Muscle layer of colon (tissue), 2 donors: ENCODE measurements around the gene ERCC5.

Source experiments
- H3K27ac ChIP-seq: one replicate; pipeline ENCODE4 v1.7.0; 2013; ENCODE audit warnings: low read depth, mild to moderate bottlenecking, low read length, moderate library complexity
- H3K27me3 ChIP-seq, 2 donors: one replicate each; pipeline ENCODE4 v1.7.0; 2013; ENCODE audit warnings: low read length in 2 of 2, mild to moderate bottlenecking in 2 of 2; ENCODE audit not compliant: insufficient read depth in 2 of 2, control insufficient read depth in 1 of 2
- H3K36me3 ChIP-seq: one replicate; pipeline ENCODE4 v1.7.0; 2013; ENCODE audit warnings: mild to moderate bottlenecking, low read length; ENCODE audit not compliant: insufficient read depth
- H3K4me1 ChIP-seq: one replicate; pipeline ENCODE4 v1.7.0; 2013; ENCODE audit warnings: mild to moderate bottlenecking, low read length; ENCODE audit not compliant: insufficient read depth
- H3K4me3 ChIP-seq, 2 donors: one replicate each; pipeline ENCODE4 v1.7.0; 2013; ENCODE audit warnings: low read length in 2 of 2, low read depth in 1 of 2, mild to moderate bottlenecking in 1 of 2, moderate library complexity in 1 of 2
- H3K9ac ChIP-seq: one replicate; pipeline ENCODE4 v1.7.0; 2013; ENCODE audit warnings: low read length
- H3K9me3 ChIP-seq: one replicate; pipeline ENCODE4 v1.7.0; 2013; ENCODE audit warnings: mild to moderate bottlenecking, low read length
- donor health status: abdominal sarcoma.
- donor health status: Adenocarcinoma of cecum.

ERCC5 gene

GRCh38 chr13:102911336-102911735 lies 65.5 kb downstream of the ERCC5 start:
- no peak overlapping the region for H3K27ac ChIP-seq
- H3K27me3 ChIP-seq: no peaks in the 10 kb centered on the region
- H3K9ac ChIP-seq: no peak overlapping the region
- no peaks in the 10 kb centered on the region for H3K4me1 ChIP-seq
- no peak overlapping the region for H3K4me3 ChIP-seq
- no peaks in the 10 kb centered on the region for H3K9me3 ChIP-seq
- H3K36me3 ChIP-seq: no peaks in the 10 kb centered on the region

- Histone ChIP-seq H3K27ac (no peak overlapping the region), H3K4me1 (no peaks in the 10 kb centered on the region), H3K36me3 (no peaks in the 10 kb centered on the region), H3K9me3 (no peaks in the 10 kb centered on the region), H3K4me3 (no peak overlapping the region), H3K9ac (no peak overlapping the region), H3K27me3 (no peaks in the 10 kb centered on the region)
These were observed 66.8 kb downstream of the ERCC5 start for GRCh38 chr13:102912599-102912998.

DNA sequence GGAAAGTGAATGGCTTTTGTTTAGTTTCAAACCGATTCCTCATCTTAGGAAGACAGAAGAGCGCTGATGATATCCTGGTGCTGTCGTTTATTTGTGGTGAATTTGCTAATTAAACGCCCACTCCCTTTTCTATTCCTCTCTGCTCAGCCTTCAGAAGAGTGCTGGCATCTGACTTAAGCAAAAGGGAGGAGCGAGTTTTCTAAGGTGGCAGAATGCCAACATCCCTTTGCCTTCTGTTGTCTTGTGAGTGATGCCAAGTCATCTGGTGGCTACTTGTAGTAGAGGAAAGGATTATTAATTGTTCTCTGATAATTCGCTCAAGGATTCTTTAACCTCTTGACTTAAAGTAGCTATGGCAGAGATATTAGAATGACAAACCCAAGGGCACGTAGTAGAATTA lies 68.1 kb downstream of the ERCC5 start:
- Histone ChIP-seq H3K27me3 (no peaks in the 10 kb centered on the region), H3K4me3 (no peak overlapping the region), H3K9ac (no peak overlapping the region), H3K36me3 (no peaks in the 10 kb centered on the region), H3K27ac (no peak overlapping the region), H3K4me1 (no peaks in the 10 kb centered on the region), H3K9me3 (no peaks in the 10 kb centered on the region)

- Histone ChIP-seq H3K27ac (no peak overlapping the region), H3K4me1 (no peaks in the 10 kb centered on the region), H3K9ac (no peak overlapping the region), H3K36me3 (no peaks in the 10 kb centered on the region), H3K27me3 (no peaks in the 10 kb centered on the region), H3K9me3 (no peaks in the 10 kb centered on the region), H3K4me3 (no peak overlapping the region)
These were observed 68.6 kb downstream of the ERCC5 start for GRCh38 chr13:102914339-102914930.

DNA sequence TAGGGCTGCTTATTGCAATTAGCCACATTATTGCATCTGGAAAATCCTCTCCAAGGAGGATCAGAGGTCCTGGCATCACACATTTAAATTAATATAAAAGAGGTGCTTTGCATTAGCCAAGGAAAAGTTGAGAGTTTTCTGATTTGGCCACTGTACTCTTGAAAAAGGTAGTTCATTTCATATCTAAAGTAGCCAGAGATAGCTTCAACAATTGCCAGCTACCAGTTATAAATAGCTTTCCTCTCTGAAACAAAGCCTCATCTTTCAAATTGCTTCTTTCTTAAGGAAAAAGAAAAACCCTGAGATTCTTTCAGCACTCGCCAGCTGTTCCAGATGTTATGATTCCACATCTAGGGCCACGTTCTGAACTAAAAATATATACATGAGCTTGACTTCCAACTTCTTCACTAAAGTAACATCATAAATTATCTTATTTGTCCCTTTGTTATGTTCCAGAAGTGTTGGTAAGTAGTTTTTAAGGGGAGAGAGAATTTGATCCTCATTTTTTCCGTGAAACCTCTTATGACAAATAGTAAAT lies 69.6 kb downstream of the ERCC5 start:
- no peak overlapping the region for H3K9ac ChIP-seq

DNA sequence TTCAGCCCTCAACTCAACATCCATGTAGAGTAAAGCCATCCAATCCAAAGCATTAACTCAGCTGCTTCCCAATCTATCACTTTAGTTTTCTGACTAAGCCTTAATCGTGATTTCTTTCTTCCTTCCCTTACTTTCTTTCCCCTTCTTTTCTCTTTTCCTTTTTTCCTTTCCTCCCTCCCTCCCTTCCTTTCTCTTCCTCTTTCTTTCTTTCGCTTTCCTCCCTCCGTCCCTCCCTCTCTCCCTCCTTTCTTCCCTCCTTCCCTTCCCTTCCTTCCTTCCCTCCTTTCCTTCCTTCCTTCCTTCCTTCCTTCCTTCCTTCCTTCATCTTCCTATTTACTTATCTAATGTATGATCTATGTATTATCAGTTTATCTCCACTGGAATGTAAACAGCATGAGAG lies 71.2 kb downstream of the ERCC5 start:
- H3K27me3 ChIP-seq: no peaks in the 10 kb centered on the region
- H3K9ac ChIP-seq: no peak overlapping the region
- H3K9me3 ChIP-seq: no peaks in the 10 kb centered on the region
- H3K36me3 ChIP-seq: no peaks in the 10 kb centered on the region
- no peaks in the 10 kb centered on the region for H3K4me1 ChIP-seq
- no peak overlapping the region for H3K27ac ChIP-seq
- H3K4me3 ChIP-seq: no peak overlapping the region

More for the DNA sequence above, 69.6 kb downstream of the ERCC5 start:
- Histone ChIP-seq H3K9me3 (no peaks in the 10 kb centered on the region), H3K36me3 (no peaks in the 10 kb centered on the region), H3K27ac (no peak overlapping the region), H3K4me1 (no peaks in the 10 kb centered on the region), H3K4me3 (no peak overlapping the region), H3K27me3 (no peaks in the 10 kb centered on the region)

DNA sequence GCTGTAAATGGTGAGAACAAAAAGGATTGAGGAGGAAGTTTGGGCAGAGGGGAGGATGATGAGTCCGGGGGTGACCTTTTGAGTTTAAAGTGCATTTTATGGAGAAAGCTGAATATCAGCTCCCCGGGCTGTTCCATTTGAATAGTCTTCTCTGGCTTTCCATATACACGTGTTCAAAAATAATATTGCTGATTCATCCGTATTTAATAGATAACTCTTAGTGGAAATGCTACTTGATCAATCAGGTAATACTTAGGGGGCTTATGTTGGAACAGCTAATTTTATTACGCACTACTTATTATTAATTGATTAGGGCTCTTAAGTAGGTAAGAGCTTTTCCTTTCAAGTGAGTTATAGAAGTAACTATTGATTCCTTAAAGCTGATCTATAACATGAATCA lies 76.4 kb downstream of the ERCC5 start:
- Histone ChIP-seq H3K9ac (no peak overlapping the region), H3K27me3 (no peaks in the 10 kb centered on the region), H3K4me1 (no peaks in the 10 kb centered on the region), H3K4me3 (no peak overlapping the region), H3K9me3 (no peaks in the 10 kb centered on the region), H3K36me3 (no peaks in the 10 kb centered on the region), H3K27ac (no peak overlapping the region)
